Heart left ventricle (tissue), 13 donors: Measurements from ENCODE around the gene MADCAM1.

ENCODE experiments used
- CTCF ChIP-seq, 12 donors: fragments of 200-600 bp; sonication (generic) in 4 of 12; IDR thresholded peaks; one replicate each; pipeline versions ENCODE4 v1.5.0 to v1.8.0; 2018 to 2022; ENCODE audit warnings: antibody characterized with exemption in 12 of 12, mild to moderate bottlenecking in 5 of 12
- POLR2A ChIP-seq, 2 donors: fragments of 450-650 bp; IDR thresholded peaks; one replicate each; pipeline ENCODE4 v1.6.1; 2017; ENCODE audit warnings: antibody characterized with exemption in 2 of 2, mild to moderate bottlenecking in 2 of 2, moderate library complexity in 2 of 2
- donor health status: ischemic (EF 13 %, LVEDD 7.1; RV severe dilation, severe dysfunction).
- donor health status: DM: no; HTN: yes; CAD: no.
- donor health status: DM: no; HTN: no; CAD: no.
- donor health status: ischemic (EF 25% LVEDD 6.9; RV normal size, moderate dysfunction).
- donor health status: ischemic (EF 25% LVEDD 5.7; RV mildly dilated, moderate dysfunction).
- donor health status: ischemic (EF 35%, LVEDD 5.7; RV mildly dilated, moderate dysfunction).
- donor health status: nonischemic (EF 11% LVEDD 7.7; RV severe dilation, severe dysfunction).
- donor health status: DM: yes; HTN: yes; CAD: no.
- donor health status: PGD.
- donor health status: ischemic (EF 29% LVEDD 5.4; RV normal size, mild dysfunction).
- donor health status: nonischemic (EF 23%, LVEDD 6.1; RV moderate dilation, normal function).

DNA sequence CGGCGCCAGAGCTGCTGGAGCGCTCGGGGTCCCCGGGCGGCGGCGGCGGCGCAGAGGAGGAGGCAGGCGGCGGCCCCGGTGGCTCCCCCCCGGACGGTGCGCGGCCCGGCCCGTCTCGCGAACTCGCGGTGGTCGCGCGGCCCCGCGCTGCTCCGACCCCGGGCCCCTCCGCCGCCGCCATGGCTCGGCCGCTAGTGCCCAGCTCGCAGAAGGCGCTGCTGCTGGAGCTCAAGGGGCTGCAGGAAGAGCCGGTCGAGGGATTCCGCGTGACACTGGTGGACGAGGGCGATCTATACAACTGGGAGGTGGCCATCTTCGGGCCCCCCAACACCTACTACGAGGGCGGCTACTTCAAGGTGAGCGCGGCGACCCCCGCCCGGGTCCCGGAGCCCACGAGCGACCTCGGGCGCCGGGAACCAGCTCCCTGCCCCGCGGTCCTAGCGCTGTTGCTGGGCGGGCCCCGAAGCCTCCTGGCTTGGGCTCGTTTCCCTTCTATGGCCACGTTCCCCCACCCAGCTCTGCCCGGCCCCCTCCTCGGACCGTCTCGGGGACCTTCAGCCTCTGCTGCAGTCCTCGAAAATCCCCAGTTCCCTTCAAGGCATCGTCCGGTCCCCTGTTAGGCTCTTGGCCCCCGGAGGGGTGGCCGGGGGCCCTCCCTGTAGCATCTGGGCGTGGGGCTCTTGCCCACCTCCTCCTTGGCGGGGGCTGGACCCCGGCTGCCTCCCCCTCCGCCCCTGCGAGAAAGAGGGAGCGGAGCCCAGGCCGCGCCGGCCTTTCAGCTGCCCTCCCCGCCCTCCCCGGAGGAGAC, 35.7 kb downstream of the MADCAM1 start, which contains the start of gene CDC34:
- peak in 1 of 2 donors; percentile 48 for TF ChIP-seq POLR2A (IDR thresholded peaks at IDR 0.05)
- no peak for TF ChIP-seq CTCF (IDR thresholded peaks at IDR 0.05)
